CD4-positive, alpha-beta T cell treated with Interferon gamma for 1 hour (primary cell): ENCODE results near the gene VAMP2.
"Not testable (repeated sequence)": the region's sequence is repeated elsewhere in the genome, so short reads cannot be mapped to it uniquely, and the experiment has no call there.

Experiments
- DNase-seq: peaks from one replicate; pipeline ENCODE4 v3.0.0-alpha.2; 2020

The VAMP2 gene

GRCh38 chr17:8175795-8176196 lies 13.0 kb upstream of the VAMP2 start:
- no peak for DNase-seq

GRCh38 chr17:8173871-8174322 lies 11.1 kb upstream of the VAMP2 start:
- no peak for DNase-seq

GRCh38 chr17:8173056-8173870 lies 10.5 kb upstream of the VAMP2 start:
- DNase-seq = peak; percentile 89

GRCh38 chr17:8170186-8170585 lies 7.4 kb upstream of the VAMP2 start:
- DNase-seq = not testable (repeated sequence)

- no peak for DNase-seq
Measured at GRCh38 chr17:8167526-8167925, 4.8 kb upstream of the VAMP2 start.

GRCh38 chr17:8166731-8167130 lies 4.0 kb upstream of the VAMP2 start:
- DNase-seq = no peak

GRCh38 chr17:8164815-8165131 lies 2.0 kb upstream of the VAMP2 start:
- DNase-seq = no peak

- peak; percentile 75 for DNase-seq
Measured at GRCh38 chr17:8163978-8164814, 1.4 kb upstream of the VAMP2 start.

- DNase-seq = no peak
Measured at GRCh38 chr17:8162997-8163977, 539 bp upstream of the VAMP2 start.

GRCh38 chr17:8161289-8162232 lies 1.2 kb downstream of the VAMP2 start:
- no peak for DNase-seq

- DNase-seq = no peak
Measured at GRCh38 chr17:8160741-8161221, 2.0 kb downstream of the VAMP2 start.

- no peak for DNase-seq
Measured at GRCh38 chr17:8160224-8160577, 2.5 kb downstream of the VAMP2 start.

GRCh38 chr17:8159459-8160223 lies 3.1 kb downstream of the VAMP2 start:
- DNase-seq = no peak

GRCh38 chr17:8159032-8159400 lies 3.7 kb downstream of the VAMP2 start:
- no peak for DNase-seq

GRCh38 chr17:8158267-8159031 lies 4.3 kb downstream of the VAMP2 start:
- peak; percentile 86 for DNase-seq

- DNase-seq = peak; percentile 100
Measured at GRCh38 chr17:8156246-8156992, 6.3 kb downstream of the VAMP2 start.

GRCh38 chr17:8155996-8156245 lies 6.8 kb downstream of the VAMP2 start:
- no peak for DNase-seq

GRCh38 chr17:8155231-8155995 lies 7.3 kb downstream of the VAMP2 start:
- no peak for DNase-seq

- no peak for DNase-seq
Measured at GRCh38 chr17:8154608-8155155, 8.1 kb downstream of the VAMP2 start.
